NCI-H2107 treated with DMSO at 0.1 percent for 48 hours (cell line): Measurements from ENCODE around the gene RALGPS1.

Experiments used
- DNase-seq: peaks from one replicate; lab custom pipeline; 2025; ENCODE audit not compliant: unreplicated experiment; lab: John Stamatoyannopoulos, UW

Gene RALGPS1

GRCh38 chr9:127214421-127215267 is 300.1 kb downstream of the RALGPS1 start:
- DNase-seq = peak; percentile 64

- DNase-seq = no peak
Measured at GRCh38 chr9:127215268-127216209, 301.0 kb downstream of the RALGPS1 start.

- no peak for DNase-seq
Measured at GRCh38 chr9:127216210-127216887, 301.8 kb downstream of the RALGPS1 start.

- no peak for DNase-seq
Measured at GRCh38 chr9:127216888-127217217, 302.3 kb downstream of the RALGPS1 start.

GRCh38 chr9:127218818-127219217 is 304.2 kb downstream of the RALGPS1 start:
- no peak for DNase-seq

- DNase-seq = no peak
Measured at GRCh38 chr9:127219520-127219919, 304.9 kb downstream of the RALGPS1 start.

- no peak for DNase-seq
Measured at GRCh38 chr9:127221695-127222094, 307.1 kb downstream of the RALGPS1 start.

- no peak for DNase-seq
Measured at GRCh38 chr9:127222388-127223095, 308.0 kb downstream of the RALGPS1 start.

- no peak for DNase-seq
Measured at GRCh38 chr9:127223266-127223665, 308.7 kb downstream of the RALGPS1 start.

GRCh38 chr9:127223810-127224177 is 309.2 kb downstream of the RALGPS1 start:
- DNase-seq = no peak

GRCh38 chr9:127224178-127224882 is 309.7 kb downstream of the RALGPS1 start:
- DNase-seq = peak; percentile 29

- DNase-seq = peak; percentile 69
Measured at GRCh38 chr9:127224883-127225739, 310.5 kb downstream of the RALGPS1 start.

GRCh38 chr9:127225801-127226625 is 311.4 kb downstream of the RALGPS1 start:
- no peak for DNase-seq

GRCh38 chr9:127229691-127230417 is 315.3 kb downstream of the RALGPS1 start:
- DNase-seq = no peak

- no peak for DNase-seq
Measured at GRCh38 chr9:127231666-127232065, 317.1 kb downstream of the RALGPS1 start.

- no peak for DNase-seq
Measured at GRCh38 chr9:127232833-127233549, 318.4 kb downstream of the RALGPS1 start.

- DNase-seq = no peak
Measured at GRCh38 chr9:127233550-127233949, 319.0 kb downstream of the RALGPS1 start.
